NCI-H1436 treated with DMSO at 0.1 percent for 48 hours (cell line): ENCODE data around the gene SPTSSA.
"Not testable (repeated sequence)": the region's sequence is repeated elsewhere in the genome, so short reads cannot be mapped to it uniquely, and the experiment has no call there.

ENCODE experiments used
- DNase-seq: peaks from one replicate; lab custom pipeline; 2025; lab: John Stamatoyannopoulos, UW

SPTSSA gene

GRCh38 chr14:34426313-34427295, 35.4 kb downstream of the SPTSSA start:
- no peak for DNase-seq

DNA sequence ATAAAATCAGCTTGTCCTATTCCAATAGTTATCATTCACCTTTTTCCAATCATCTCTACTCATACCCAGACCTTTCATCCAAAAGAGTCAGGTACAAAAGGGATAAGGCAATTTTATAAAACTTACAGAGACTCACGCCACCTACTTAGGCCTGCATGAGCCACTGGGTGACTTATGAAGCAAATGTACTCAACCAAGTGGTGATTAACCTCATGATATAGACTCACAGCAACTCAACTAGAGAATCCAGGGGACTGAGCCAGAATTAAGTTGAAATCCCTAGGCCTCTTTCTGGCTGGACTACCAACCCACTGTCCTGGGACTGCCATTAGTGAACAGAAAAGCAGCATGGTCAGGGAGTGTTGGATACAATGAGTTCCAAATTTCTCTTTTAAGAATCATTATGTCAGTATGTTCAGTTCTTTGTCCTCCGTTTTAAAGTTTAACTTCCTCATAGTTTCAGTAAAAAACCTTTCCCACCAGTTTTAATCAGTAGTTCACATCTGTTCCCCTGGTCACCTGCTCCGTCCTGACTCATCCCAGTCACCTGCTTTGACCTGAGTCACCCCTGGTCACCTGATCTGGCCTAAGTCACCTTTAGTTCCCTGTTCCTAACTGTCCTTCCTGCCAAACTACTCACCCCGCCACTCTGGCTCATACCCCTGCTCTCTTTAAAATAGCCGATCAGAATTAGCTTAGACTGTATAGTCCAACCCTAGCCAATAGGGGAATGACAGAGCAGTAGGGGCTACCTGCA, 36.8 kb downstream of the SPTSSA start:
- DNase-seq: no peak

DNA sequence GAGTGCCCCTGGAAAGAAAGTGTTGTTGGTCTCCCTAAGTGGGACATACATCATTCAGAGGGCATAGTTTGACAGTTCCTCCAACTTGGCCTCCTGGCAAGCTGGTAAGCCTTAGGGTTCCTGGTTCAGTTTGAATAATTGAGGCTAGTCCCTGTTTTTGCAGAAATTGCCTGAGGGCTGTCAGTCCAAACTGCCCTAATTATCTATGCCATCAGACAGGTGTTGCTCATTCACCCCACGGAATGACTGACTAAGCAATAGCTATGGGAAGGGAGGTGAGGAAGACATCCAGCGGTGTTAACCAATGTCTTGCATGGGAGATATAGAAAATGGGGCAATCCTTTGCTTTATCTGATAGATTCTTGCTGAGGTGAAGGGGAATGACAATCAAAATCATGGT, 37.6 kb downstream of the SPTSSA start:
- DNase-seq: no peak

- DNase-seq: no peak
Measured at GRCh38 chr14:34423445-34423844, 38.6 kb downstream of the SPTSSA start.

- DNase-seq: no peak
Measured at GRCh38 chr14:34420547-34421150, 41.4 kb downstream of the SPTSSA start.

- DNase-seq: no peak
Measured at GRCh38 chr14:34409721-34410120, 52.3 kb downstream of the SPTSSA start.

- DNase-seq: no peak
Measured at GRCh38 chr14:34407951-34408350, 54.1 kb downstream of the SPTSSA start.

DNA sequence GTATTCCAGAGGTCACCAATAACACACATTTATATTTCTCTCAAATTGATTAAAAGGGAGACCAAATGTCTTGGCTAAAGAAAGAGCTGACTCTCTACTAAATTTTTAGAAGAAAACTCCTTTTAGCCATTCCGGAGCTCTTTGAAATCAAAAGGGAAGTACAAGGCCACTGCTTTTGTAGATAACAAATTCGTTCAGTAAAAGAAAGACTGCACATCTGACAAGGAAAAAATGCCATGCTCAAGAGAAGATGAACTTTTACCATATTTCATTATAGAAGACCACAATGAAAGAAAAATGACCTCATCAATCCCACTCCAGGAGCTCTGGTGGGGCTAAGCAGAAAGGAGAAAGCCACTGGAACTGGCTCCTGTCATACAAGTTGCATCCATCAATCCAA, 57.6 kb downstream of the SPTSSA start:
- no peak for DNase-seq

GRCh38 chr14:34403646-34404045, 58.4 kb downstream of the SPTSSA start:
- no peak for DNase-seq

- DNase-seq: no peak
Measured at GRCh38 chr14:34398024-34398423, 64.0 kb downstream of the SPTSSA start.

DNA sequence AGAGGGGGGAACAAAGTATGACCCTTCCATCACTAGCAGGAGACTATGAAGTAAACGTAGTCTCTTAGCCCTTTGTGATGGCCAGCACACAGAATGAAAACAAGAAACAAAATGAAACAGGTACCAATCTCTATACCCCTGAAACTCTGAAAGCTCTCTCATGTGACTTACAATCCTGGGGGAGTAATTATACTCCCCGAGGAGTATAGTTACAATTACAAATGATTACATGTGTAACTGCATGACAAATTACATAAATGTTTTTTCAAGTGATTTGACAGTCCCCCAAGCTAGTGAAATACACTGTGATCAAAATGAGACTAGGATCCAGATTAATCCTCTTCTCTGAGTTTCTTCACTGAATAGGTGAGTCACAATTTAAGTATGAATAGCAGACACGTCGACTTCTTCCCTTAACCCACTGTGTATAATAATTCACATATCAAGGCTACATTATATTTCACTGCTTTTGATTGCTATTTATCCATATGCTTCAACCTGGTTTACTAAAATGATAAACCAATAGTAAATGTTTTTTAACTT, 74.0 kb downstream of the SPTSSA start:
- peak; percentile 61 for DNase-seq

- no peak for DNase-seq
Measured at GRCh38 chr14:34386865-34387485, 75.1 kb downstream of the SPTSSA start.

GRCh38 chr14:34385881-34386280, 76.2 kb downstream of the SPTSSA start:
- DNase-seq: not testable (repeated sequence)

DNA sequence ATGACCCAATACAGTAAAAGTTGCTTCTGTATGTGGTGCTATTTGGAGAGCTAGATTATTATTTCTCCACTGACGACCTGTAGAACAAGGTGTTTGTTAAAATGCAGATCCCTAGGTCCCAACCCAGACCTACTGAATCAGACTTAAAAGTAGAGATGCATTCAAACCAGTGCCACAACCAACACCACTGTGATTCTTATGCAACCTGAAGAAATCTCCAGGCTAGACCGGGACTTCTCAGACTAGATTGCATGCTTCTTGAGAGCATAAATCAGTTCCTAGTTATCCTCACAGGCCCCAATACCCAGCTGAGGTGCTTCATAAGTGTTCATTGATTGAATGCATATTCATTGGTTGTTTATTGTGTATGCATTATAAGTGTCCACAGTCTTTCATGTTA, 78.2 kb downstream of the SPTSSA start:
- DNase-seq: no peak
